Erythroblast (primary cell): ENCODE results near the gene PDLIM4.

Experiments used
- DNase-seq, 2 experiments: peaks; one replicate each; lab custom pipeline; 2025; lab: John Stamatoyannopoulos, UW
- GATA1 ChIP-seq: IDR thresholded peaks from 2 replicates; pipeline ENCODE4 v1.6.1; 2011; ENCODE audit warnings: low read depth, mild to moderate bottlenecking, control low read depth, low read length, moderate library complexity
- POLR2A ChIP-seq: IDR thresholded peaks from 2 replicates; pipeline ENCODE4 v1.6.1; 2011; ENCODE audit warnings: mild to moderate bottlenecking, low read length

PDLIM4 gene

GRCh38 chr5:132233081-132233480 lies 24.4 kb upstream of the PDLIM4 start:
- no peak for TF ChIP-seq GATA1
- no peak for TF ChIP-seq POLR2A
- no peak for DNase-seq

DNA sequence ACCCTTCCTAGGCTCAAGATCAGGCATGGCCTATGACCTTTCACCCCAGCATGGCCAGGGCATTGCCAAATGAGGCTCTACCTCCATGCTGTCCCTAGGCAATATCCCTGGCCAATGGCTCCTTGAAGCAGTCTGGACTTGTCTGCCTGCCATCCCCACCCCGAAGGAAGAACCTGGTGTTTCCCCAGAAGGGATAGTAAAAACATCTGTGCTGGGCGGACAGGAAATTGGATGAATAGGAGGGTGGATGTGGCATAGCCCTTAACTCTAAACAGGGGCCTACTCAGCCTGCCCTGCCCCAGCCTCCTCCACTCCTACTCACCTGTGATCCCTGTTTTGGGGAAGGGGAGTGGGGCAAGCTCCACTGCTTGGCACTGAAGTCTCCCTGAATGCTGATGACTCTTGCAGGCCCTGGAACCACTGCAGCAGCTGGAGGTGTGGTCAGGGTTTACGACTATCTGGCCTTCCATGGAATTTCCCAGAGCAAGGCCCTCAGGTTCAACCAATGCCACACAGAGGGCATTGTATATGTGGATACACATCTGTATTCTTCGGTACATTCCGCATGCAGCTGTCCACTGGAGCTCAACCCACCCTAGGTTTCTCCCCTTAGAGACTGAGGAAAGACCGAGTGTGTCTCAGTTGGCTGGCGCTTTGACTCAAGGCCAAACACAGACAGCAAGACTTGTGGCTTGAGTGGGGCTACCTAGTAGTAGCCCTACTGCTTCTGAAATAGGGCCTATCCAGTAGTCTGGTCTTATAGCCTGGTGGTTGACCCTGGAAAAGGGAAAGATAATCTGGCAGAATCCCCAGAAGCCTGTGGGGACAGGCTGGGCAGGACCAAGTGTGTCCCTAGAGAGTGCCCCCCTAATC lies 23.4 kb upstream of the PDLIM4 start:
- no peak for TF ChIP-seq GATA1
- TF ChIP-seq POLR2A = no peak
- no peak for DNase-seq

- no peak for DNase-seq
- TF ChIP-seq GATA1 (no peak), POLR2A (no peak)
Observed at GRCh38 chr5:132234684-132235062, 22.8 kb upstream of the PDLIM4 start.

DNA sequence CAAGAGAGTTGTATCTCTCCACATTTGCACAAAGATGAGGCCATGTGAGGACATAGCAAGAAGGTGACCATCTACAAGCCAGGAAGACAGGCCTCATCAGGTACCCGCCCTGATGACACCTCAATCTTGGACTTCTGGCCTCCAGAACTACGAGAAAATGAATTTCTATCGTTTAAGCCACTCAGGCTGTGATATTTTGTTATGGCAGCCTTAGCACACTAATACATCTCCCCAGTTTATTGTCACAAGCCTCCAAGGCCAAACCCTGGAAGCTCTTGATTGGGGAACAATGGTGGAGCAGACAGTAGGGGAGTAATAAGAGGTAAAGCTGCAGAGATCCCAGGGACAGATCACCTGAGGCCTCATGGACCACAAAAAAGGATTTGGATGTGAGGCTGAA lies 22.2 kb upstream of the PDLIM4 start:
- no peak for DNase-seq
- no peak for TF ChIP-seq GATA1
- TF ChIP-seq POLR2A = no peak

- no peak for DNase-seq
- TF ChIP-seq POLR2A = no peak
- no peak for TF ChIP-seq GATA1
Observed at GRCh38 chr5:132237141-132237540, 20.4 kb upstream of the PDLIM4 start.

DNA sequence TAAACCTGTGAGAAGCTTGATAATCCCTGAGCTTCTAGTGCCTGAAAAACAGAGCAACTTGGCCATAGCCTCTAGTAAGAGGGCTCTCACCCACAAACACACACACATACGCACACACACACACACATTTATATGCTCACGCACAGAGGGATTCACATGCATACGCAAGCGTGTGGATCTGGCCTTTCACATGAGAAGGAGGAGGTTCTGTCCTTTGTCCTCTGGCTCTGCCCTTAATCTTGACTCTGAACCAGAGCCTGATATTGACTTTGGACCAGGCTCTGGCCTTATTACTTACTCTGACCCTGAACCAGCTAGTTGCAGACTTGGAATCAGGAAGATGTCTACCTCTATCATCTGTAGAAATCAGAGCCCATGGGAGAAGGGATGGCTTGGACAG lies 19.8 kb upstream of the PDLIM4 start:
- TF ChIP-seq POLR2A (no peak), GATA1 (no peak)
- DNase-seq = no peak

GRCh38 chr5:132238169-132238744 lies 19.2 kb upstream of the PDLIM4 start:
- peak; percentile 63 to 83 for DNase-seq

GRCh38 chr5:132238901-132239500 lies 18.5 kb upstream of the PDLIM4 start:
- TF ChIP-seq GATA1 (no peak), POLR2A (no peak)
- DNase-seq = no peak

More at GRCh38 chr5:132238169-132238744, 19.2 kb upstream of the PDLIM4 start:
- TF ChIP-seq POLR2A (no peak), GATA1 (no peak)

DNA sequence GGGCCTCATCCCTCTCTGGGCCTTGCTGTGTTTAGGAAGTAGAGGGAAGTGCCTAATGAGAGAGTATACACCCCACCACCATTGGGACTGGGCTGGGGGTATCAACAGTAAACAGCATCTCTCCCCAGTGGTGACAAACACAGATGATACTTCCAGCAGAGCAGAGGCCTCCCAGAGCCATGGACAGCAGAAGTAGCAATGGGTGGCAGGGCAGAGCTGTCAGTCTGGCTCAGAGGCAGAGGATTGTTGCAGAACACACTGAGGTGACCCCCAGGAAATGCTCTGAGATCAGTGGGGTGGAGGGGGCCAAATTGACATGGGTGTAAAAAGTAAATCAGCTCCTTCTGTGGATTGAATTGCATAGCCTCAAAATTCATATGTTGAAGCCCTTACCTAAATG lies 17.7 kb upstream of the PDLIM4 start:
- TF ChIP-seq POLR2A (no peak), GATA1 (no peak)
- no peak for DNase-seq

GRCh38 chr5:132243366-132243977 lies 14.0 kb upstream of the PDLIM4 start:
- DNase-seq = no peak
- TF ChIP-seq GATA1 (no peak), POLR2A (no peak)

DNA sequence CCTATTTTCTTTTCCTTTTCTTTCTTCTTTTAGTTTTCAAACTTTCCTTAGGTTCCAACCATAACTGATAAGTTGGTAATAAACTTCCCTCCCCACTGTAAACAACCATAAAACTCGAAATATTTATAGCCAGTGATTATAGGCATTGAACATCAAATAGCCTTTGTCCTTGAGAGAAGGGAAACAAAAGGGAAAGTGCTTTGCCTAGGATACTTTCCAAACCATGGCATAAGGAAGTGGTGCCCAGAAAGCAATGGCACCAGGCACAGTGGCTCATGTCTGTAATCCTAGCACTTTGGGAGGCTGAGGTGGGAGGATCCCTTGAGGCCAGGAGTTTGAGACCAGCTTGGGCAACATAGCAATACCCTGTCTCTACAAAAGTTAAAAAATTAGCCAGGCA lies 11.9 kb upstream of the PDLIM4 start:
- no peak for DNase-seq
- TF ChIP-seq POLR2A = no peak
- TF ChIP-seq GATA1 = no peak

DNA sequence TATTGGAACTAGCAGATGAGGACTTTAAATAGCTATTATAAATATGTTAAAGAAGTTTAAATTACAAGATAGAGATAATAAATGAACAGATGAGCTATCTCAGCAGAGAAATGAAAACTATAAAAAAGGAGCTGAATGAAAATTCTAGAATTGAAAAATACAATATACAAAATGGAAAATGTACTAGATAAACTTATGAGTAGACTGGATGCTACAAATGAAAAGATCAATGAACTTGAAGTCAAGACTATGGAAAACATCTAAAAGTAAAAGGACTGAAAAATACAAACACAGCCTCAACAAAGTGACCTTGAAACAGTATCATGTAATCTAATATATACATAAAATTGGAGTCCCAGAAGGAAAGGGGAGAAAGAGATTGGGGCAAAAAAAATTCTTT lies 10.7 kb upstream of the PDLIM4 start:
- no peak for TF ChIP-seq POLR2A
- DNase-seq = no peak

GRCh38 chr5:132250547-132250946 lies 6.9 kb upstream of the PDLIM4 start:
- DNase-seq = no peak
- TF ChIP-seq GATA1 = no peak
- TF ChIP-seq POLR2A = no peak

- TF ChIP-seq POLR2A (no peak), GATA1 (no peak)
- DNase-seq = no peak
Observed at GRCh38 chr5:132251220-132251725, 6.2 kb upstream of the PDLIM4 start.
